ENCODE measurements around the gene TP63.

The TP63 gene

DNA sequence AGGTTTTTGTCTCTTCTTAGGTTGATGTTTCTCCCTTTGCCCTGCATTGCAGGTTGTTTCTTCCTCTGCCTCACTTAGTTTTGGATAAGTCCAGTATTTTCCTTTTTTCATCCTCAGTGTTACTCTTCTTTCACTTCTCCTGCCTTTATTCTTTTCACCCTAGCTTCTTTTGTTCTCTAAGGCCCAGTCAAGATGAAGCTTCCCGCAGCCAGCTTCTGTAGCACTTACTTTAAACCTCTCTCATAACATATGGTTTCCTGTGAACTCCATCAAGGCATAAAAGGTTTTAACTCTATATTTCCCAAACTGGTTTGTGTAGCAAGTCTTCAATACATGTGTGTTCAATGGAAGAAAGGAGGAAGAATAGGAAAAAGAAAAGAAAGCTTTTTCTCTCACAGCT is 54.1 kb downstream of the TP63 start:
- no peak for DNase-seq

DNA sequence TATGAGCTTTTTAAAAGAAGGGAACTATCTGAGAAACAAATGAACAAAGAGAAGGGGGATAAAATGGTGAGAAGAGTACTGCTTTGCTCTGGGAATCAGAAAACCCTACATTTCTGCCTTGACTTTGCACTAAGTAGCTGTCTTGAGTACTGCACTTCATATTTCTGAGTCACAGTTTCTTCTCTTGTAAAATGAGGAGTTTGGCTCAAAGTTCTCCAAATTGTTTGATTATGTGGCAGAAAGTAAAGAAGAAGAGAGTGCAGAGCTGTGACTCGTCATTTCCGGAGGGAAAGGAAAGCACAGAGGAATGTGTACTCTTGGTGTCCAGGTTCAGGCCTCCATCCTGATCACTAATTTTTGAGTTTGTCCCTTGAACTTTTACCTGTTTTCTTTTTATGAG is 54.7 kb downstream of the TP63 start:
- DNase-seq, result no peak

DNA sequence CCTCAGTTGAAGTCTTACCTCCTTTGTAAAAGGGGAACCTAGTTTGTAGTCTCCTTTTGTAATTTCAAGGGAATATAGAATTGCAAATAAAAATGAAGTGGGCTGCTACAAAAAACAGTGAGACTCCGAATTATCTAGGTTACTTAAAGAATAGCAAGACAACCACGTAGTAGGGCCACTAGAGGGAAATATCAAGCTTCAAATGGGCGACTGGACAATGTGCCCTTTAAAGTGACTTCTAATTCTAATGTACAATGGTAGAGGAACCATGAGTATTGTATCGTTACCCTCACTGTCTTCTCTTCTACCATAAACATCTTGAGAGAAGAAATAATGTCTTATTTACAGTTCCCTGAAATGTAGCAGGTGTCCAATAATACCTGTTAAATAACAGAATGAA is 56.3 kb downstream of the TP63 start:
- no peak for DNase-seq

DNA sequence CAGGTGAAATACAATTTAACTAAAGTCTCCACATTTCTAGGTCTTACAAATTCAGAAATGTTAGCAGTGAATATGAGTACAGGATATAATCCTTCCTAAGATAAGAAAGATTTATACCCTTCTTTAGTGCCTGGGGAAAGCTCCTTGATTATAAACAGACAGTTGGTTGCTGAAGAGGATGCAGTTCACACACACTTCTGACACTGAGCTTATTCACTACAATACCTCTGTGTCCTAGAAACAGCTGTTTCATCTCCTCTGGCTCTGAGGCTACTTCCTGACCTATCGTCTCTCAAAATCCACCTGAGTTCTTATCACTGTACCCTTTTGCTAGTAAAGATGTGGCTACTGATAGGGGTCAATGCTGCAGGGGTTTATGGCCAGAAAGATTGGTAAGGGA is 57.1 kb downstream of the TP63 start:
- no peak for DNase-seq

DNA sequence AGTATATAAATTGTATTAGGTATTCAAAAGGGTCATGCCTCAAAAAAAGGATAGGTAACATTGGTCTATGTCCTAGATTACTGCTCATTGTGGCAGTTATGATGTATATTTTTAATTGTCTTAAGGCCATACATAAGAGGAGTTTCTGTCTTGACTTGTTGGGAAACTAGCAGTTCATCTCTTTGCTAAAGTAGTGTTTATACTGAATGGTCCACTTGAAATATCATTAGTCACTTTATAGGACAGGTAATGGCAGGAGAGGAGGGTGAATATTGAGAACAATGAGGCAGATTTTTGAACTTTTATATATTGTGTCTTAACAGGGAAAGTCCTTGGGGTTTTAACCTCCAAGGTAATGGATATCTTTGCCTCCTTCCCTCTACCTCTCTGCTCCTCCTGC is 58.4 kb downstream of the TP63 start:
- no peak for DNase-seq

DNA sequence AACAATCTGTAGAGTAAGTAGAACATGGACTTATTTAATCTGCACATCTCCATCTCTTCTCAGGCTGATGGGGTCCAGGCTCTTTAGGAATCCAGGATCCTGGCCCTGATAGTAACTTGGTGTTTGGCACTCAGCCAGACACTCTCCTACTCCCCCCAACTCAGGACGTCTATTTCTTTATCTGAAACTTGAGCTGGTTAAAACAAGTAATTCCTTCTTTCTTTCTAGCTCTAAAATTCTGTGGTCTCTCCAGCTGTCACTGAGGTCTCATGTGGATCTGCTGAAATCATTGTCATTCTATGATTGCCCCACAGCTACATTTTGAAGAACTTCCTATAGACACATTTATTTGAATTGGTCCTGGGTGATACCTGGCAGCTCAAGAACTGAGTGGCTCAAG is 59.0 kb downstream of the TP63 start:
- DNase-seq, result no peak

DNA sequence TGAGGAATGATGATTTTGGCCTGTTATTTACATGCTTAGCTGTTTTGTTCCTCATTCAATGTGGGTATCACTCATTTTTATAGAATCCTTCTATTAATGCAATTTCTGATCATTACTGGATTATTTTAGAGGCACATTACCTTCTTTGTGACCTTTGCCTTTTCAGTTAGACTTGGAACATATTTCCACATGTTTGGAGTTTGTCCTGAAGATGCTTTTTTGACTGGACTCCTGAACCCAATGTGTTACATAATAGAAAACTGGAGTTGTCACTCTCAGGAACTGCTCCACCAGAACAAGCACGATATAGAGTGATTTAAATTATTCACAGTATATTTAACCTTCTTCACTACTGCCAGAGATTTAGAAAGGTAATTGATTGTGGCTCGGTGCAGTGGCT is 59.5 kb downstream of the TP63 start:
- no peak for DNase-seq

DNA sequence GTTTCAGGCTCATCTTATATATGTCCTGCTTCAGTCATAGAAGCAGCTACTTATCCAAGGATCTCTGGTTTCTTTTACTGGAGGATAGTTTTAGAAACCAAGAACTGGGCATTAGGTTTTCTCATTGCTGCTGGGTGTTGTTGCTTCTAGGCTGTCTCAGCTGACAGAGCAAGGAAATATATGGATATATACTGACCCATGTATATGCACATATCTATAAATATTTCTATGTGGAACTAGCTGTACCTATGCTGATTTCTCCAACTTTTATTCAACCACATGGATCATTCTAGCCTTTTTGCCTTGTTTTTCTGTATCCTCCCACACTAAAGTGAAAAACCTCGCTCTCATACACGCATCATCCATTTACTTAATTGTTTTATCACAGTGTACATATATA is 64.2 kb downstream of the TP63 start:
- no peak for DNase-seq

DNA sequence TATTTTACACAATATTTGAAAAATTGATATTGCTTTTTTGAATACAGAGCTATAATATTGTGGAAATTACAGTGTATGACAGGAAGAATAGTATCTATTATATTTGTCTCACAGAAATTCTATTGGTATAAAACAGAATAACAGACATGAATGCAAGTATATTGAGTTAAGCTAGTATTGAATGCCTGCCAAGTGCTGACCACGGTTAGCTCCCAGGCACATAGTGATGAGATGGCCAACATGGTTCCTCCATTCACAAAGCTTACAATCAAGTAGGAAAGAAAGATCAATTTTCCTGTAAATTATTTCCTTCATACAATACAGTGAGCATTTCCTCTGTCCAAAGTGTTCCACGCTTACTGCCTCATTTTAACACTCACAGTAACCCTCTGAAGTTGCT is 67.6 kb downstream of the TP63 start:
- DNase-seq, result no peak

DNA sequence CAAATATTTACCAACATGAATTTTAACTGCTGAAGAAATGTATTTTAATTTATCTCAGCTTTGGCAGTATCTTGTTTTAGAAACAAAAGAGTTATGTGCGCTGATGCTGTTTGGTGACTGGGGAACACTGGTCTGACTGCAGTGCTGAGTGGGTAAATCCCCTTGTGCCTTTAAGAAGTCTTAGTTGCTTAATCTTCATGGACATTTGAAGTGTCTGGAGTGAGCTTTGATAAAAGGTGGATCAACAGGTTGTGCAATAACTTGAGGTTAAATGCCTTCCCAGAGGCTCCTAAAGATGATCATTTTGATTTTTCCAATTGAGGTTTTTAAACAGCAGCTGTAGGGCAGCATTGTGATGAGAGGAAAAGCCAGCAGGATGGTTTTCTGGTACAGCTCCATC is 68.7 kb downstream of the TP63 start:
- no peak for DNase-seq

DNA sequence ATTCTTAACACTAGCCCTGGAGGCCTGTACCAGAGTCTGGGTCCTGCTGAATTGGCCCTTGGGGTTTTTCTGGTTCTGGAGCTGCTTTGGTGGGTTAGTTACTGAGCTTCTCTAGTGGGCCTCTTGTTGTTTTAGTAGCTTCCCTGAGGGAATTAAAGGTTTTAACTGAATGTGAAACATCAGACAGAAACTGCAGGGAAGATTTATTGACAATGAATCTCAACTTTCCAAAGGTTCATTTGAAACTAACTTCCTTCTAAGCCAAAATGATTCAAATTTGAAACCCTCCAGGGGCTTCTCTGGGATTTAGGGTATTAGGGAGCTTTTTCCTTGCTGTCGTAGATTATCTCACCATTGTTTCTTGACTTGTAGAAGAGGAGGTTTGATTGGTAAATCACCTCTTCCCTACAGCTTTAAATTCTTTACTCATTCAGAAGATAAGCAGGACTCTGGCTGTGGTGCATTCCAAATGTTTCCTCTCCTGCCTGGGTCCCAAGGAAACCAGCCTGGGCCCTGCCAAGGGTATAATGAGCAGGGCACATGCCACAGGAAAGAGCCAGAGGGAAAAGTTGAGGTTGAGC is 71.0 kb downstream of the TP63 start:
- DNase-seq, result no peak

DNA sequence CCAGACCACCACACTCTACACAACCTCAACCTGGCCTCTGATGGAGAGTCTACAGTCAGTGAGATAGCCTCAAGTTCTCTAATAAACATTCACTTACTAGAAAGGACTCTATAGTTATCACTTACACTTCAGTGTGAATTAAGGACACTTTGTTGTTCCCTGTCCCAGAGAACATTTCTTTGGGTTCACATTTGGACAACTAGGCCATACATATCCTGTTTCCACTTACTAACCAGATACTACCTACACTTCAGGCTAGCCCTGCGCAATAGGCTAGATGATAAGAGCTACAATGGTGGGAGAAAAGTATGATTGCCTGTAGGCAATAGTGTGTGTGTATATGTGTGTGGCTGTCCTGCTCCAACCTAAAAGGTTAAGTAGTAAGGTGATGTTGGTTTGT is 72.7 kb downstream of the TP63 start:
- no peak for DNase-seq

DNA sequence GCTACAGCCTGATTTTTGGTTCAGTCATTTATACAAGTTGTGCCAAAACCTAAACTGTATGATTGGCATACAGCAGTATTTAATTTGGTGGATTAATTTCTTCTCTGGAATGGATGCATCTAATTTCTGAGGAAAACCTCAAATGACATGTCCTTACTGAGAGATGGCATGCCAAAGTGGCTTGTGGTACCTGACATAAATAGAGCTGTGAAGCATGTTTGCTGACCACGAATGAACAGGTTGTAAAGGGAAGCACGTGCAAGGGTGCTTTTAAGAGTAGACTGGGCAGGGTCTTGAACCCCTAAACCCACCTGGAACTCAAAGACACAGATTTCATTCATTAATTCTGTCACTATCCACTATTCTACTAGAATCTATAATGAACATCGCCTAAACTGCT is 77.2 kb downstream of the TP63 start:
- DNase-seq, result no peak

DNA sequence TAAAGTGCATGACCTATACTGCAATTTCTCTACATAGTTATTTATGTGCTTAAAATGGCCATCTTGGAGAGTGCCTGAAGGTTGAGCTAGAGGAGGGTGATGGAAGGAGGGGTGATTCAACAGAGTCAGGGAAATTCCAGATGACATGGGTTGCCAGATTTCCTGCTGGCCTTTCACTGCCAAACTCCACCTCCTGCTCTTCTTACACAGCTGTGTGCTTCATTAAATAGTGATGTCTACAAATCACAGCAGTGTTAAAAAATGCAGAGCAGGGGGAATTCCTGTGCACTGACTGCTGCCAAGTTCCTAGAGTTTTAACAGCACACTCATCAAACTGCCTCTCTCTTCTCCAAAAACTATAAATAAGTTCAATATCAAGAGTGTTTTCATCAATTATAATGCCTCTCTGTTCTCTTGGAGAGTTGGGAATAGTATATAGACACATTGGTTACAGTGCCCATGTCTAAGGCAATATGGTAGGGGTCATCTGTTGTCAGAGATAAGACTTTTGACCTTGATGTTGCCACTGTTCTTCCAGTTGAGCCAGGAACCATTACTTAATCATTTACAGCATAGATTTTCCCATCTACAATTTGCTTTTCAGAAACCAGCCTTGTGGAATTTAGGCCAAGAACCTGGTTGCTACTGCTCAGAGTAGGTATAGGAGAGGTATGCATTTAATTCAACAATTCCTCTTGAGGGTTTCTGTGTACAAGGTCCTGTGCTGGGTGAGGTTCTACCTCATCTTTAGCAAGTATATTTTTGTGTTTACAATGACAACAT is 79.6 kb downstream of the TP63 start:
- DNase-seq, result no peak

DNA sequence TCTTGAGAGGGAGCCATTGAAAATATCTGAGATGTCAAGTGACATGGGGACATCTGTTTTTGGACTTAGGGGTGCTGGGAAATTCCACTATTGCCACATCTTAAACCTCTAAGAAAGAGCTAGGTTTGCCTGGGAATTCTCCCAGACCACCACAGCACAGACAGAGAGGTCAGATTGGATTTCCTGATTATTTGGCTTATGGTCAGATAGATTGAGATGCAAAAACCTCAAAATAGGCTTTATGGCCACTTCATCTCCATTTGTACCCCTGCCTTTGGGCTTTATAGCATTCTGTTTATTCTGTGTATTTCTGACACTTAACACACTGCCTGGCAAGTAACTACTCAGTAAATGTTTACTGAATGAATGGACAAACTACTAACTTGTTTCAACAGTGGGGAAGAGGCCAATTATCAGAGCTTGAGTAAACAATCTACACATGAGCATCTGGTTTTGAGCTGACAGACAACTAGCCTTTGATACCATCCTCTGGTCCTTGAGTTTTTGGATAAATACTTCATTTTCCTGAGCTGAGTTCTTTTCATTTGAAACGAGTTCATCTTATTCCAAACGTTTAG is 81.8 kb downstream of the TP63 start:
- no peak for DNase-seq

DNA sequence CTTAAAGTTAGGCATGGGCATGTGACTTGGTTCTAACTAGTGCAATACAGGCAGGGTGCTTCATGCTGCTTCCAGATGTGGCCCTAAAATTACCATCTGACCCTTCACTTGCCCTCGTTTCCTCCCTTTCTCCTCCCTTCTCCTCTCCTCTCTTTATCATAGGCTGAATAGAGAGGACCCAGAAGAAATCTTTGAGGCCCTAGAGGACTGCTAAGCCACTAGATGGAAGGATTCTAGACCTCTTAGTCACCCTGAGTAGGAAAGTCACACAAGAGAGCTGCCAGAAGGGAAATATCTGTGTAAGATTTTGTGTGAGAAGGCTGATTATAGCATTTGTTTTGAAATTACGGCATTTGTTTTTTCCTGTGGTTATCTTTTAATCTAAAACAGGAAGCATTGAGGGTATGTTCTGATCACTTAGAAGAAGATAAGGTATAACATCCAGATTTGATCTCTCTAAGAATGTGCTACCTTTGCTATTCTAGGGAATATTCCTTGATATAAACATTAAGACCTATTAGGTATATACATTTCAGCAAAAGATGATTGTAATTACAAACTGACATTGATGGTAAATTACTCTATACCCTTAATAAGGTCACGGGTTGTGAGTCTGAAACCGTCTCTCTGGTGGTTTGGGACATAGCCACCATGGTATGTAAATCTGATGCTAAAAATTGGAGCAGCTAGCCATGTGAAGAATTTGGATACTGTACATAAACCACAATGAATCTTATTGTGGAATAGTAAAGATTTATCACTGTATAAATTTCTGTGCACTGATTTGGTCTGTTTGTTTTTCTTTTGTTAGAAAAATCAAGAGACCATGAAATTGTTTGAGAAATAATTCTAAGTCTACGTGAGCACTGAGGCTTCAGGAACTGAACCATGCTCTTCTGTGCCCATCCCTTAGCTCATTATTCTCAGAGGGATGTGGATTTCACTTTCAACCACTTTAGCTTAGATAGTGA is 84.1 kb downstream of the TP63 start:
- no peak for DNase-seq

DNA sequence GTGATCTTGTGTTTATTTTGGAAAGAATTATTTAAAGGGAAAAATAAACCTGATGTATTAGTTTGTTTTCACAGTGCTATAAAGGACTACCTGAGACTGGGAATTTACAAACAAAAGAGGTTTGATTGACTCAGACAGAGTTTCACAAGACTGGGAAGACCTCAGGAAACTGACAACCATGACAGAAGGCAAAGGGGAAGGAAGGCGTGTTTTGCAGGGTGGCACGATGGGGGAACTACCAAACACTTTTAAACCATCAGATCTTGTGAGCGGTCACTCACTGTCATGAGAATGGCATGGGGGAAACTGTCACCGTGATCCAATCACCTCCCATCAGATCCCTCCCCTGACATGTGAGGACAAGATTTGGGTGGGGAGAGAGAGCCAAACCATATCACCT is 87.0 kb downstream of the TP63 start:
- no peak for DNase-seq

DNA sequence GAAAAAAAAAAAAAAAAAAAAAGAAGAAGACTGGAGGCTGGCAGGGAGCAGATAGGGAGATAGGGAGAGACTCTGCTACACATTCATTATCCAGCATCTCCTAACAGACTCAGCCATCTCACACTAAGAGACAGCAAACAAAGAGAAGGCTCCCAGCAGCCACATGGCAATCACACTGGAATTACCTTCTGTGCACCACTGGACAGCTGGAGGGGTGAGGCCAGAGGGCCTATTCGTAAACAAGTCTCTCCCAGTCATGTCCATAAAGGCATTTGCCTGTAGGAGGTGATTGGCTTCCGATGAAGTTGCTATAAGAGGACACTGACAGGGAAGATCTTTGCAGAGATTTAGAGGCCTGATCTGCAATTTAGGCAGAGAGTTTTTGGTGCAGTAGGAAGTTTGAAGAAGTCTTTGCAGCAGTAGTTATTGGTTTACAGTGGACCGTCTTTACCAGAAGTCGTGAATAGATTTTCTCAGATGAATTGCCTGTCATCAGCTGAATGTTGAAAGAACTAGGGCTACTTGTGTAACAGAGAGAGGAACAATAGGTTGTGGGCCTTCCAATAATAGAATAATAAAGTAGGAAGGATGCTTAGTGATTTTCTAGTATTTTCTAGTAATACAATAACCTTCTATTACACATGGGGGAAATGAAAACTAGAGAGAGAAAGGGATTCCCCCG is 89.7 kb downstream of the TP63 start:
- DNase-seq, result no peak

DNA sequence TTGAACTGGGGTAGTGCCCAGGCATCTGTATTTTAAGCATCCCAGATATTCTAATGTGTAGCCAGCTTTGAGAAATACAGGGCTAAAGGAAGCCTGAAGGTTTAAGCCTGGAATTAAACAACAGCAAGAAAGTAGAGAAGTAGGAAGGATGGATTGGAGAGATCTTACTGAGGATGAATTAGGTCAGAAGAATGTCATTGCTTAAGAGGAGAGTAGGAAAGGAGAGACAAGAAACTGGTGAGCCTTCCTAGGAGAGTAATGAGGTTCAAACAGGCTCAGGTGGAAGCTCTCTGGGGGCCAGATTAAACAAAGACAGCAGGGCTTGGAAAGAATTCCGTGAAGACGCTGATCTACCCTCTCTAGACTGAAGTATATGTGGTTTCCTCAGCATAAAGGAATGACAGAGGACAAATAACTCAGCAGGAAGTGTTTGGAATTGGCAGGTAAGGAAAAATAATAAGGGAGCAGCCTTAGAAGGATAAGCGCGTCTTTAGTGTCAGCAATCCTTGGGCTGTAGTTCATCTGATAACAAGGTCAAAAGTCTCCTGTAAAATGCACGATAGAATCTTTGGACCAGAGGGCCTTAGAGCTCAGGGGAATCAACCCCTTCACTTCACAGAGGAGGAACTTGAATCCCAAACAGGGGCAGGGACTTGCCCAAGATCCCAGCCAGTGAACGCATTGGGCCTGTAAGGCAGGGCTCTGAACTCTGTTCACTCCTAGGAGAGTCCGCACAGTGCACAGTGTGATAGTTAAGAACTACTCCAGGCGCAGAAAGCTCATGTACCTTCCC is 90.9 kb downstream of the TP63 start:
- no peak for DNase-seq

DNA sequence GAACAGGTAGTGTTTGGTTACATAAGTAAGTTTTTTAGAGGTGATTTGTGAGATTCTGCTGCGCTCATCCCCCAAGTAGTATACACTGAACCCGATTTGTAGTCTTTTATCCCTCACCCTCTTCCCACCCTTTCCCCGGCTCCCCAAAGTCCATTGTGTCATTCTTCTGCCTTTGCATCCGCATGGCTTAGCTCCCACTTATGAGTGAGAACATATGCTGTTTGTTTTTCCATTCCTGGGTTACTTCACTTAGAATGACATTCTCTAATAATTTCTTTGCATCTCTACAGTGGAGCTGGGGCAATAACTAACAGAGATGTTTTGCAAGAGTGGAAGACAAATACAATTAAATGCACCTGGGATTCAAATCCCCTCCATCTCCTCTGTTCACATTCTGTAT is 93.2 kb downstream of the TP63 start:
- DNase-seq, result no peak

DNA sequence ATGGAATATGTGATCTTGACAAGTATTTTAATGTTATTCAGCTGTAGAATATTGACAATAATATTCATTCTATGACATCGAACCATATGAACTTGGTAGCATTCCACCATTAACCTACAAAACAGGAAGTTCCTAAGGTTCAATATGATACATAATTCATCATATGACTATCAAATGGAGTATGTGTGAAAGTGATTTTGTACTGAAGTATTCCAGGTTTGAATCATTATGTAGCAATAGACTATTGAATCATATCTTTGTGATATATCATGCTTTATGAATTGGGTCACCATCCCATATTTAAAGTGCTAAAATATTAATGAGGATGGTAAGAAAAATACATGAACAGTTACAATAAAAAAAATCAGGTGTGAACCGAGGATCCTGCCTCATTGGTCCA is 95.1 kb downstream of the TP63 start:
- DNase-seq, result no peak

DNA sequence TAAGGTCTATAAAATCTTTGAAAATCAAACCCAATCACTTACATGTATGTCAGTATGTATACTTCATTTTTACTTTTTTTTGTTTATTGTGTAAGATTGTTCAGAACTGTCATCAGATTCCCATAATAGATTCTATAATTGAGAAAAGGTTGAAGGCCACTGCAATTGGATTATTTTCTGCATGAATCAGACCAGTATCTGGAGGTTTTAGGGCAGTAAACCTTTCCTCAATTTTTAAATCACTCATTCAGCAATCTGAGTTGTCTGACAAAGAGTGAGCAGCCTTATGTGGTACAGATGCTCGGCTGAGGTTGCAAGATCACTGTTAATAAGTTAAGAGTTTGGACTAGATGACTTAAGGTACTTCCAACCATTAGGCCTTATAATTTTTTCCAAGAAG is 96.0 kb downstream of the TP63 start:
- no peak for DNase-seq
